Activated T-cell treated with anti-CD3 and anti-CD28 coated beads, Interleukin-2, amount 50 U/mL, for 4 hours (primary cell): ENCODE measurements around the gene DNAJC25. TPM values are rescaled to one million over a fixed set of nuclear protein-coding genes. Genes with fewer than 3 reads are reported as not detected.

Source experiments
- ATAC-seq, 2 donors: fragments of 200-7000 bp; cut with Tn5 transposase; one replicate each; pipeline ENCODE4 v1.10.0; 2021
- DNase-seq: peaks from one replicate; pipeline ENCODE4 v3.0.0-alpha.2; 2020
- H3K27me3 Mint-ChIP-seq: one replicate; pipeline ENCODE4 v1.8.0; 2021; ENCODE audit warnings: low read depth, mixed read lengths
- H3K36me3 Mint-ChIP-seq: one replicate; pipeline ENCODE4 v1.8.0; 2022; ENCODE audit warnings: mixed read lengths; ENCODE audit not compliant: insufficient read depth
- H3K4me1 Mint-ChIP-seq: one replicate; pipeline ENCODE4 v1.8.0; 2021; ENCODE audit warnings: low read depth, mixed read lengths
- H3K4me3 Mint-ChIP-seq: one replicate; pipeline ENCODE4 v1.8.0; 2021; ENCODE audit warnings: mild to moderate bottlenecking, moderate library complexity, mixed read lengths
- H3K9me3 Mint-ChIP-seq: one replicate; pipeline ENCODE4 v1.8.0; 2021; ENCODE audit warnings: mixed read lengths
- total RNA-seq, 3 donors: library from RNA; stranded (reverse); gene quantifications; one replicate each; pipeline ENCODE4 v1.2.1, GENCODE V29; 2021

Gene DNAJC25
- 1 to 10 TPM; 5.0 to 6.7 (median 6.5) TPM for total RNA-seq

GRCh38 chr9:111631214-111631971 is at the start of gene DNAJC25:
TSS of gene DNAJC25 (plus strand) at chr9:111631334. CDS start at chr9:111631408, 74 bp downstream.
- ATAC-seq, result peak; percentile 98
- H3K36me3 Mint-ChIP-seq, result peaks cover 9% of the 10 kb centered on the region
- H3K9me3 Mint-ChIP-seq, result no peaks in the 10 kb centered on the region
- H3K27me3 Mint-ChIP-seq, result no peaks in the 10 kb centered on the region
- H3K4me3 Mint-ChIP-seq, result peak within 1 kb of the TSS; percentile 87
- peak; percentile 93 for DNase-seq
- H3K4me1 Mint-ChIP-seq, result peaks cover 43% of the 10 kb centered on the region

- ATAC-seq (no peak), DNase-seq (no peak)
- Mint-ChIP-seq H3K4me1 (no peaks in the 10 kb centered on the region), H3K4me3 (no peak overlapping the region), H3K27me3 (peaks cover 4% of the 10 kb centered on the region), H3K9me3 (no peaks in the 10 kb centered on the region), H3K36me3 (no peaks in the 10 kb centered on the region)
Observed at GRCh38 chr9:111582888-111583287, 48.2 kb upstream of the DNAJC25 start.

- no peaks in the 10 kb centered on the region for H3K9me3 Mint-ChIP-seq
- H3K4me1 Mint-ChIP-seq, result no peaks in the 10 kb centered on the region
- H3K4me3 Mint-ChIP-seq, result no peak overlapping the region
- DNase-seq (no peak), ATAC-seq (no peak)
- peaks cover 2% of the 10 kb centered on the region for H3K27me3 Mint-ChIP-seq
- no peaks in the 10 kb centered on the region for H3K36me3 Mint-ChIP-seq
Observed at GRCh38 chr9:111586378-111586777, 44.8 kb upstream of the DNAJC25 start.

- H3K36me3 Mint-ChIP-seq, result no peaks in the 10 kb centered on the region
- H3K4me1 Mint-ChIP-seq, result no peaks in the 10 kb centered on the region
- peaks cover 3% of the 10 kb centered on the region for H3K27me3 Mint-ChIP-seq
- no peak overlapping the region for H3K4me3 Mint-ChIP-seq
- H3K9me3 Mint-ChIP-seq, result no peaks in the 10 kb centered on the region
- ATAC-seq (no peak), DNase-seq (no peak)
Observed at GRCh38 chr9:111588846-111589245, 42.3 kb upstream of the DNAJC25 start.

- Mint-ChIP-seq H3K27me3 (peaks cover 36% of the 10 kb centered on the region), H3K36me3 (no peaks in the 10 kb centered on the region), H3K4me3 (peak overlapping the region; percentile 83), H3K9me3 (no peaks in the 10 kb centered on the region), H3K4me1 (peaks cover 18% of the 10 kb centered on the region)
- peak; percentile 41 to 56 for ATAC-seq
- peak; percentile 58 for DNase-seq
Observed at GRCh38 chr9:111597852-111598732, 33.0 kb upstream of the DNAJC25 start.

- no peak for DNase-seq
- H3K27me3 Mint-ChIP-seq, result peaks cover 35% of the 10 kb centered on the region
- ATAC-seq, result peak; percentile 35 to 44
- no peaks in the 10 kb centered on the region for H3K9me3 Mint-ChIP-seq
- no peaks in the 10 kb centered on the region for H3K36me3 Mint-ChIP-seq
- peaks cover 18% of the 10 kb centered on the region for H3K4me1 Mint-ChIP-seq
- peak overlapping the region; percentile 83 for H3K4me3 Mint-ChIP-seq
Observed at GRCh38 chr9:111598733-111599091, 32.4 kb upstream of the DNAJC25 start.

GRCh38 chr9:111599092-111599954 is 31.8 kb upstream of the DNAJC25 start, which contains the start of gene PTGR1:
TSS of gene PTGR1 (minus strand) at chr9:111599647. CDS start at chr9:111597422, 2,225 bp downstream.
- DNase-seq, result no peak
- no peaks in the 10 kb centered on the region for H3K36me3 Mint-ChIP-seq
- no peaks in the 10 kb centered on the region for H3K9me3 Mint-ChIP-seq
- H3K4me1 Mint-ChIP-seq, result peaks cover 18% of the 10 kb centered on the region
- peaks cover 35% of the 10 kb centered on the region for H3K27me3 Mint-ChIP-seq
- ATAC-seq, result peak; percentile 42 to 52
- H3K4me3 Mint-ChIP-seq, result peak within 1 kb of the TSS; percentile 83

- no peak for ATAC-seq
- Mint-ChIP-seq H3K4me1 (peaks cover 18% of the 10 kb centered on the region), H3K36me3 (no peaks in the 10 kb centered on the region), H3K27me3 (peaks cover 35% of the 10 kb centered on the region), H3K9me3 (no peaks in the 10 kb centered on the region), H3K4me3 (peak overlapping the region; percentile 83)
- DNase-seq, result no peak
Observed at GRCh38 chr9:111599955-111600343, 31.2 kb upstream of the DNAJC25 start.

- H3K27me3 Mint-ChIP-seq, result peaks cover 35% of the 10 kb centered on the region
Observed at GRCh38 chr9:111601237-111602018, 29.7 kb upstream of the DNAJC25 start.

GRCh38 chr9:111603041-111603440 is 28.1 kb upstream of the DNAJC25 start:
- ATAC-seq (no peak), DNase-seq (no peak)
- Mint-ChIP-seq H3K4me1 (peaks cover 12% of the 10 kb centered on the region), H3K9me3 (no peaks in the 10 kb centered on the region), H3K4me3 (no peak overlapping the region), H3K27me3 (peaks cover 29% of the 10 kb centered on the region), H3K36me3 (no peaks in the 10 kb centered on the region)

More at GRCh38 chr9:111601237-111602018, 29.7 kb upstream of the DNAJC25 start:
- H3K4me1 Mint-ChIP-seq, result peaks cover 18% of the 10 kb centered on the region
- H3K9me3 Mint-ChIP-seq, result no peaks in the 10 kb centered on the region
- ATAC-seq (no peak), DNase-seq (no peak)
- no peak overlapping the region for H3K4me3 Mint-ChIP-seq
- no peaks in the 10 kb centered on the region for H3K36me3 Mint-ChIP-seq

GRCh38 chr9:111604054-111604615 is 27.0 kb upstream of the DNAJC25 start:
- no peaks in the 10 kb centered on the region for H3K9me3 Mint-ChIP-seq
- H3K4me1 Mint-ChIP-seq, result peaks cover 3% of the 10 kb centered on the region
- DNase-seq (no peak), ATAC-seq (no peak)
- peaks cover 25% of the 10 kb centered on the region for H3K27me3 Mint-ChIP-seq
- no peak overlapping the region for H3K4me3 Mint-ChIP-seq
- no peaks in the 10 kb centered on the region for H3K36me3 Mint-ChIP-seq

GRCh38 chr9:111605041-111605559 is 26.0 kb upstream of the DNAJC25 start:
- no peak for ATAC-seq
- no peak for DNase-seq
- Mint-ChIP-seq H3K9me3 (no peaks in the 10 kb centered on the region), H3K4me1 (no peaks in the 10 kb centered on the region), H3K36me3 (no peaks in the 10 kb centered on the region), H3K27me3 (peaks cover 20% of the 10 kb centered on the region), H3K4me3 (no peak overlapping the region)

- H3K4me3 Mint-ChIP-seq, result no peak overlapping the region
- no peaks in the 10 kb centered on the region for H3K9me3 Mint-ChIP-seq
- no peaks in the 10 kb centered on the region for H3K4me1 Mint-ChIP-seq
- ATAC-seq, result no peak
- no peak for DNase-seq
- H3K27me3 Mint-ChIP-seq, result peaks cover 35% of the 10 kb centered on the region
- H3K36me3 Mint-ChIP-seq, result no peaks in the 10 kb centered on the region
Observed at GRCh38 chr9:111610149-111610548, 21.0 kb upstream of the DNAJC25 start.
